Peyer's patch (tissue), 4 donors: ENCODE measurements around the gene SLC25A19.
A peak's percentile ranks its signal among the peaks of the same experiment; 100 is the strongest.

Experiments
- POLR2A ChIP-seq, 2 donors: fragments of 450-650 bp; IDR thresholded peaks; one replicate each; pipeline ENCODE4 v1.5.1; 2017; ENCODE audit warnings: antibody characterized with exemption in 2 of 2, mild to moderate bottlenecking in 2 of 2, moderate library complexity in 2 of 2
- TF ChIP-seq, protein P1 (sequence below), 6 experiments: fragments of 450-650 bp in 4 of 6; fragments of 200-600 bp in 2 of 6; sonication (generic) in 1 of 6; IDR thresholded peaks; one replicate each; pipeline ENCODE4 v1.5.1; 2017 to 2019; ENCODE audit warnings: antibody characterized with exemption in 6 of 6, mild to moderate bottlenecking in 3 of 6, moderate library complexity in 1 of 6

GRCh38 chr17:75270966-75271232 lies 18.3 kb downstream of the SLC25A19 start, which contains the start of gene MIF4GD:
- TF ChIP-seq, protein P1, sequence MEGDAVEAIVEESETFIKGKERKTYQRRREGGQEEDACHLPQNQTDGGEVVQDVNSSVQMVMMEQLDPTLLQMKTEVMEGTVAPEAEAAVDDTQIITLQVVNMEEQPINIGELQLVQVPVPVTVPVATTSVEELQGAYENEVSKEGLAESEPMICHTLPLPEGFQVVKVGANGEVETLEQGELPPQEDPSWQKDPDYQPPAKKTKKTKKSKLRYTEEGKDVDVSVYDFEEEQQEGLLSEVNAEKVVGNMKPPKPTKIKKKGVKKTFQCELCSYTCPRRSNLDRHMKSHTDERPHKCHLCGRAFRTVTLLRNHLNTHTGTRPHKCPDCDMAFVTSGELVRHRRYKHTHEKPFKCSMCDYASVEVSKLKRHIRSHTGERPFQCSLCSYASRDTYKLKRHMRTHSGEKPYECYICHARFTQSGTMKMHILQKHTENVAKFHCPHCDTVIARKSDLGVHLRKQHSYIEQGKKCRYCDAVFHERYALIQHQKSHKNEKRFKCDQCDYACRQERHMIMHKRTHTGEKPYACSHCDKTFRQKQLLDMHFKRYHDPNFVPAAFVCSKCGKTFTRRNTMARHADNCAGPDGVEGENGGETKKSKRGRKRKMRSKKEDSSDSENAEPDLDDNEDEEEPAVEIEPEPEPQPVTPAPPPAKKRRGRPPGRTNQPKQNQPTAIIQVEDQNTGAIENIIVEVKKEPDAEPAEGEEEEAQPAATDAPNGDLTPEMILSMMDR (IDR thresholded peaks at IDR 0.05): no peak
- peak in 1 of 2 donors; percentile 71 for TF ChIP-seq POLR2A (IDR thresholded peaks at IDR 0.05)
